KOPT-K1 (cell line): ENCODE measurements around the gene PRR12.

ENCODE experiments used
- H3K27ac ChIP-seq: fragments of 200-600 bp; sonication (generic); 2 replicates; pipeline ENCODE4 v1.5.1; 2016; ENCODE audit warnings: antibody characterized with exemption, mild to moderate bottlenecking, low read depth, low read length; ENCODE audit not compliant: poor library complexity, severe bottlenecking
- H3K36me3 ChIP-seq: fragments of 200-600 bp; sonication (generic); 2 replicates; pipeline ENCODE4 v1.5.1; 2017; ENCODE audit warnings: antibody characterized with exemption, mild to moderate bottlenecking, low read length, moderate library complexity; ENCODE audit not compliant: insufficient read depth
- H3K9me3 ChIP-seq: fragments of 200-600 bp; sonication (generic); 2 replicates; pipeline ENCODE4 v1.5.1; 2017; ENCODE audit warnings: antibody characterized with exemption, low read length, mild to moderate bottlenecking; ENCODE audit not compliant: insufficient read depth, poor library complexity, severe bottlenecking

Gene PRR12

GRCh38 chr19:49655570-49656455 is 64.8 kb downstream of the PRR12 start:
- H3K36me3 ChIP-seq = peaks cover 95% of the 10 kb centered on the region
- H3K27ac ChIP-seq = no peak overlapping the region
- no peaks in the 10 kb centered on the region for H3K9me3 ChIP-seq

- Histone ChIP-seq H3K36me3 (peaks cover 96% of the 10 kb centered on the region), H3K27ac (no peak overlapping the region), H3K9me3 (no peaks in the 10 kb centered on the region)
Observed at GRCh38 chr19:49656456-49657109, 65.6 kb downstream of the PRR12 start.

- Histone ChIP-seq H3K27ac (no peak overlapping the region), H3K36me3 (peaks cover 100% of the 10 kb centered on the region), H3K9me3 (no peaks in the 10 kb centered on the region)
Observed at GRCh38 chr19:49657493-49658138, 66.6 kb downstream of the PRR12 start.

- H3K9me3 ChIP-seq = no peaks in the 10 kb centered on the region
- H3K36me3 ChIP-seq = peaks cover 100% of the 10 kb centered on the region
- no peak overlapping the region for H3K27ac ChIP-seq
Observed at GRCh38 chr19:49658139-49658517, 67.1 kb downstream of the PRR12 start.

GRCh38 chr19:49658566-49659442 is 67.8 kb downstream of the PRR12 start:
- no peaks in the 10 kb centered on the region for H3K9me3 ChIP-seq
- H3K36me3 ChIP-seq = peaks cover 96% of the 10 kb centered on the region
- no peak overlapping the region for H3K27ac ChIP-seq

GRCh38 chr19:49660338-49660961 is 69.5 kb downstream of the PRR12 start:
- peaks cover 80% of the 10 kb centered on the region for H3K36me3 ChIP-seq

GRCh38 chr19:49662011-49662410 is 71.0 kb downstream of the PRR12 start:
- no peaks in the 10 kb centered on the region for H3K9me3 ChIP-seq
- H3K27ac ChIP-seq = no peak overlapping the region
- H3K36me3 ChIP-seq = peaks cover 64% of the 10 kb centered on the region

More at GRCh38 chr19:49660338-49660961, 69.5 kb downstream of the PRR12 start:
- H3K27ac ChIP-seq = no peak overlapping the region
- no peaks in the 10 kb centered on the region for H3K9me3 ChIP-seq

GRCh38 chr19:49663224-49663623 is 72.2 kb downstream of the PRR12 start:
- Histone ChIP-seq H3K27ac (peak overlapping the region; percentile 73), H3K36me3 (peaks cover 59% of the 10 kb centered on the region), H3K9me3 (no peaks in the 10 kb centered on the region)

GRCh38 chr19:49664171-49665035 is 73.4 kb downstream of the PRR12 start:
- peaks cover 55% of the 10 kb centered on the region for H3K36me3 ChIP-seq
- peak overlapping the region; percentile 73 for H3K27ac ChIP-seq
- no peaks in the 10 kb centered on the region for H3K9me3 ChIP-seq

GRCh38 chr19:49665036-49665350 is 74.0 kb downstream of the PRR12 start:
- peak overlapping the region; percentile 73 for H3K27ac ChIP-seq
- H3K9me3 ChIP-seq = no peaks in the 10 kb centered on the region
- H3K36me3 ChIP-seq = peaks cover 55% of the 10 kb centered on the region

GRCh38 chr19:49665351-49666119 is 74.6 kb downstream of the PRR12 start, which contains the start of the genes BCL2L12 and IRF3:
TSS of gene BCL2L12 (plus strand) at chr19:49665933. CDS start at chr19:49666693, 760 bp downstream.
TSS of gene IRF3 (minus strand) at chr19:49665857. CDS start at chr19:49664838, 1,019 bp downstream.
- Histone ChIP-seq H3K9me3 (no peaks in the 10 kb centered on the region), H3K27ac (peak within 1 kb of the TSS; percentile 73), H3K36me3 (peaks cover 55% of the 10 kb centered on the region)

- H3K36me3 ChIP-seq = peaks cover 54% of the 10 kb centered on the region
- no peaks in the 10 kb centered on the region for H3K9me3 ChIP-seq
- peak overlapping the region; percentile 73 for H3K27ac ChIP-seq
Observed at GRCh38 chr19:49666120-49666444, 75.1 kb downstream of the PRR12 start.

GRCh38 chr19:49667473-49667872 is 76.5 kb downstream of the PRR12 start:
- peaks cover 52% of the 10 kb centered on the region for H3K36me3 ChIP-seq
- no peaks in the 10 kb centered on the region for H3K9me3 ChIP-seq
- H3K27ac ChIP-seq = no peak overlapping the region
